Vein endothelial cell (primary cell): Measurements from ENCODE around the gene SDC1. TPM values are rescaled to one million over a fixed set of nuclear protein-coding genes. Genes with fewer than 3 reads are reported as not detected.

Experiments used
- small RNA-seq: library from RNA; depleted of rRNA; stranded (forward); fragments of <200 nt; gene quantifications from one replicate; pipeline ENCODE3, GENCODE V24; 2012
- total RNA-seq: library from RNA; depleted of rRNA; stranded (reverse); fragments of >200 nt; gene quantifications from 2 replicates; pipeline ENCODE4 v1.2.3, GENCODE V29; 2012

Gene SDC1
- 3.9 and 5.9 TPM in 2 replicates for total RNA-seq

GRCh38 chr2:20224716-20225293 is at the start of gene SDC1:
SDC1 (minus strand) TSS chr2:20225130; CDS start chr2:20224867, 263 bp downstream.

Small RNAs within 50 kb of the gene (small RNA-seq; reads per million reads assigned to genes)
- gene RN7SL140P (not detected), gene RNU6-961P (not detected), gene RNU7-113P (not detected)

Other genes starting within 250 kb of the SDC1 start
- gene WDR35, start 235.0 kb downstream of the SDC1 start, total RNA-seq, result 12.6 and 15.0 TPM in 2 replicates
- gene MATN3, start 212.5 kb downstream of the SDC1 start, total RNA-seq, result 1.4 and 2.9 TPM in 2 replicates
- 118 and 120 TPM in 2 replicates for gene LAPTM4A, start 173.5 kb downstream of the SDC1 start, total RNA-seq
- 55.9 and 59.5 TPM in 2 replicates for gene PUM2, start 125.7 kb upstream of the SDC1 start, total RNA-seq
- 994 and 1,091 TPM in 2 replicates for gene RHOB, start 221.9 kb upstream of the SDC1 start, total RNA-seq